Trophoblast cell (in vitro differentiated cells and primary cell): Measurements from ENCODE around the gene MED25.

ENCODE experiments used
- DNase-seq, 2 donors: peaks; one replicate each; pipeline ENCODE4 v3.0.0-alpha.2; 2016
- H2AFZ ChIP-seq: 2 replicates; pipeline ENCODE4 v1.6.1; 2013; ENCODE audit warnings: low read length, moderate library complexity, mild to moderate bottlenecking; ENCODE audit not compliant: insufficient read depth, poor library complexity
- H2AK5ac ChIP-seq: 2 replicates; pipeline ENCODE4 v1.6.1; 2013; ENCODE audit warnings: mild to moderate bottlenecking, low read length
- H2BK120ac ChIP-seq: 2 replicates; pipeline ENCODE4 v1.6.1; 2013; ENCODE audit warnings: low read length, mild to moderate bottlenecking, moderate library complexity; ENCODE audit not compliant: insufficient read depth, poor library complexity
- H2BK12ac ChIP-seq: 2 replicates; pipeline ENCODE4 v1.6.1; 2013; ENCODE audit warnings: mild to moderate bottlenecking, low read length, moderate library complexity
- H2BK5ac ChIP-seq: 2 replicates; pipeline ENCODE4 v1.6.1; 2013; ENCODE audit warnings: low read length, low read depth, moderate library complexity, mild to moderate bottlenecking; ENCODE audit not compliant: poor library complexity
- H3K14ac ChIP-seq: 2 replicates; pipeline ENCODE4 v1.6.1; 2013; ENCODE audit warnings: mild to moderate bottlenecking, low read length
- H3K18ac ChIP-seq: 2 replicates; pipeline ENCODE4 v1.6.1; 2013; ENCODE audit warnings: mild to moderate bottlenecking, low read length
- H3K23ac ChIP-seq: 2 replicates; pipeline ENCODE4 v1.6.1; 2013; ENCODE audit warnings: low read length
- H3K27ac ChIP-seq: 2 replicates; pipeline ENCODE4 v1.5.1; 2013; ENCODE audit warnings: low read depth, mild to moderate bottlenecking, inconsistent platforms, low read length, moderate library complexity
- H3K27me3 ChIP-seq: 2 replicates; pipeline ENCODE4 v1.6.1; 2013; ENCODE audit warnings: inconsistent platforms, mild to moderate bottlenecking, low read length, moderate library complexity; ENCODE audit not compliant: insufficient read depth
- H3K36me3 ChIP-seq, 2 experiments: 1 replicate in 1 of 2; 2 replicates in 1 of 2; pipeline ENCODE4 v1.6.1; 2013; ENCODE audit warnings: low read length in 2 of 2, mild to moderate bottlenecking in 2 of 2, moderate library complexity in 1 of 2; ENCODE audit not compliant: insufficient read depth in 2 of 2, control insufficient read depth in 1 of 2
- H3K4ac ChIP-seq: 2 replicates; pipeline ENCODE4 v1.6.1; 2013; ENCODE audit warnings: low read depth, mild to moderate bottlenecking, low read length, moderate library complexity
- H3K4me1 ChIP-seq, 2 experiments: 1 replicate in 1 of 2; 2 replicates in 1 of 2; pipeline ENCODE4 v1.6.1; 2013; ENCODE audit warnings: low read length in 2 of 2, mild to moderate bottlenecking in 2 of 2, moderate library complexity in 1 of 2; ENCODE audit not compliant: insufficient read depth in 2 of 2, control insufficient read depth in 1 of 2
- H3K4me2 ChIP-seq: 2 replicates; pipeline ENCODE4 v1.6.1; 2013; ENCODE audit warnings: inconsistent platforms, mild to moderate bottlenecking, low read length, moderate library complexity
- H3K4me3 ChIP-seq: 2 replicates; pipeline ENCODE4 v1.5.1; 2013; ENCODE audit warnings: mild to moderate bottlenecking, low read depth, low read length, inconsistent platforms
- H3K79me1 ChIP-seq: one replicate; pipeline ENCODE4 v1.6.1; 2013; ENCODE audit warnings: low read length
- H3K79me2 ChIP-seq: 2 replicates; pipeline ENCODE4 v1.6.1; 2013; ENCODE audit warnings: low read length, mild to moderate bottlenecking; ENCODE audit not compliant: control insufficient read depth, insufficient read depth, poor library complexity
- H3K9ac ChIP-seq: 2 replicates; pipeline ENCODE4 v1.6.1; 2013; ENCODE audit warnings: mild to moderate bottlenecking, low read length
- H3K9me3 ChIP-seq: 2 replicates; pipeline ENCODE4 v1.6.1; 2013; ENCODE audit warnings: low read depth, mild to moderate bottlenecking, control low read depth, inconsistent platforms, low read length; ENCODE audit not compliant: insufficient read depth
- H4K12ac ChIP-seq: 2 replicates; pipeline ENCODE4 v1.6.1; 2013; ENCODE audit warnings: low read depth, mild to moderate bottlenecking, low read length, moderate library complexity
- H4K8ac ChIP-seq: 2 replicates; pipeline ENCODE4 v1.6.1; 2013; ENCODE audit warnings: low read depth, mild to moderate bottlenecking, low read length, moderate library complexity
- H4K91ac ChIP-seq: one replicate; pipeline ENCODE4 v1.6.1; 2013; ENCODE audit warnings: low read depth, mild to moderate bottlenecking, low read length, moderate library complexity
- WGBS: extraction: QIAGEN DNeasy Blood & Tissue Kit; methylation state at CpG from one replicate; pipeline ENCODE4 v1.1.7; 2013; ENCODE audit warnings: missing lambda C conversion rate; ENCODE audit not compliant: insufficient read length, insufficient coverage; ENCODE audit errors: extremely low coverage; 5-methylcytosine and 5-hydroxymethylcytosine counted together

Gene MED25

DNA sequence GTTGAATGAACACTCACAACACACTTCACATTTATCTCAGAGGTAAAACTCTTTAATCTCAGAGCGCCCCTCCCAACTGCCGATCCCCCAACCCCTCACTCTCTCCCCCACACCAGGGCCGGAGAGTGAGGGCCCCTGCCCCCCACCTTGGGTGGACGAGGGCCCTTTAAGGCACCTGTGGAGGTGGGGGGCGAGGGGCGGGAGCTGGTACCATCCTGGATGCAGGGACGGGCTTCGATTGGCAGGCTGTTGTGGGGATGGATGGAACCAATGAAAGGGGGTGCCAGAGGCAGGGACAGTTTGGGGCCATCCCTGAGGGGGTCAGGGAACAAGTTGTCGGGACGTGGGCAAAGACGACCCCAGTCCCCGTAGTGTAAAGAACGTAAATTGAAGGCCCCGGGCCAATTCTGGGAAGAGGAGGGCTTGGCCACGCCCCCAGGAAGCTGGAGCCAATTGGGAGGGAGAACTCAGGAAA, 51.0 kb downstream of the MED25 start:
- H3K9me3 ChIP-seq: no peaks in the 10 kb centered on the region
- no peak overlapping the region for H3K23ac ChIP-seq
- peak overlapping the region; percentile 25 for H3K4me3 ChIP-seq
- H2BK12ac ChIP-seq: no peak overlapping the region
- no peaks in the 10 kb centered on the region for H3K27me3 ChIP-seq
- peaks cover 18% of the 10 kb centered on the region for H3K79me1 ChIP-seq
- peak overlapping the region; percentile 77 for H2AK5ac ChIP-seq
- peak overlapping the region; percentile 29 for H3K4ac ChIP-seq
- no peak overlapping the region for H3K9ac ChIP-seq
- peaks cover 7% of the 10 kb centered on the region for H3K79me2 ChIP-seq
- peak overlapping the region; percentile 47 for H3K14ac ChIP-seq
- DNase-seq: no peak
- H3K27ac ChIP-seq: no peak overlapping the region
- peak overlapping the region; percentile 65 for H2BK120ac ChIP-seq
- H4K8ac ChIP-seq: peak overlapping the region; percentile 92
- peaks cover 15 to 23% of the 10 kb centered on the region in 2 experiments for H3K4me1 ChIP-seq
- peak overlapping the region; percentile 84 for H4K91ac ChIP-seq
- peak overlapping the region; percentile 73 for H3K4me2 ChIP-seq
- WGBS: no CpG with 5 or more reads among the region's 15 CpGs
- peak overlapping the region; percentile 68 for H4K12ac ChIP-seq
- H2BK5ac ChIP-seq: peak overlapping the region; percentile 13
- H2AFZ ChIP-seq: peak overlapping the region; percentile 62
- peak overlapping the region; percentile 49 for H3K18ac ChIP-seq
- H3K36me3 ChIP-seq: peaks cover 35 to 36% of the 10 kb centered on the region in 2 experiments

DNA sequence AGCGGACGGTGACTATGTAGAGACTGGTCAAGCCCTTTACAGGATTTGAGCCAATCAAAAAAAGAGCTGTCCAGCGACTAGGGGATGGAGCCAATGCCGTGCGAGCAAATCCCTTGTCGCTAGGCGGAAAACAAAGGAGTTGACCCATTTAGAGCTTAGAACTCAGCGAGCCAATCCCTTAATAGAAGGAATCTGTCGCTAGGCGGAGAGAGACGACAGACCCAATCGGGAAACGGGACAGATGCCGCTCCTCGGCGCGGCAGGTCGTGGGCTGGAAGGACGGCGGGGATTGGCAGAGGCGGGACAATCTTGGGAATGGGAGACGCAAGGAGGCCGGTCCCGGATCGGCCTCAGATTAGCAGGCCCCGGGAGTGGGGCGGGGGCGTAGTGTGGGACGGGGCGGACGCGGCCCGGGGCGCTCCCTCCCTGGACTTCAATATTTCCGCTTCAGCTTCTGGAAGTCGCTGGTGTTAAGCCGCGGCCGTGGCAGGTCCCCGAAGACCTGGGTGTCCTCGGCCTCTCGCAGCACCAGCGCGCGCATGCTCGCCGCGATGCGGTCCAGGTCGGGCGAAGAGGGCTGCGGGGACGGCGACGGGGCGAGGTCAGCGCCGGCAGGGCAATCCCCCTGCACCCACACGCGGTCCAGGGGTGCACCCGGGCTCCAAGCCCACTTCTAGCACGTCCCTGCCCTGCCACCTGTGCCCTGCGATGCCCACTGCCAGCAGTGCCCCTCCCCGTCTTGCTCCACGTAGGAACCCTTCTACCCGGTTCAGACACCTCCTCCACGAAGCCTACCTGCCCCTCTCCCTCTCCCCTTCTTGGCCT, 51.6 kb downstream of the MED25 start:
- peak overlapping the region; percentile 86 for H4K91ac ChIP-seq
- peak overlapping the region; percentile 77 for H2AK5ac ChIP-seq
- peak overlapping the region; percentile 3 for H2BK12ac ChIP-seq
- no CpG with 5 or more reads among the region's 67 CpGs for WGBS
- peaks cover 18% of the 10 kb centered on the region for H3K79me1 ChIP-seq
- H3K4me3 ChIP-seq: peak overlapping the region; percentile 76
- peak overlapping the region; percentile 39 for H2BK5ac ChIP-seq
- H2BK120ac ChIP-seq: peak overlapping the region; percentile 22
- peaks cover 15 to 23% of the 10 kb centered on the region in 2 experiments for H3K4me1 ChIP-seq
- H3K27me3 ChIP-seq: no peaks in the 10 kb centered on the region
- H3K18ac ChIP-seq: peak overlapping the region; percentile 70
- peak overlapping the region; percentile 80 for H4K8ac ChIP-seq
- H3K36me3 ChIP-seq: peaks cover 36% of the 10 kb centered on the region in 2 experiments
- H2AFZ ChIP-seq: peak overlapping the region; percentile 34
- DNase-seq: peak; percentile 99 to 100
- peak overlapping the region; percentile 93 for H4K12ac ChIP-seq
- peak overlapping the region; percentile 65 for H3K9ac ChIP-seq
- no peak overlapping the region for H3K23ac ChIP-seq
- H3K4me2 ChIP-seq: peak overlapping the region; percentile 74
- peak overlapping the region; percentile 89 for H3K27ac ChIP-seq
- peak overlapping the region; percentile 72 for H3K4ac ChIP-seq
- H3K9me3 ChIP-seq: no peaks in the 10 kb centered on the region
- H3K79me2 ChIP-seq: peaks cover 7% of the 10 kb centered on the region
- H3K14ac ChIP-seq: peak overlapping the region; percentile 89

DNA sequence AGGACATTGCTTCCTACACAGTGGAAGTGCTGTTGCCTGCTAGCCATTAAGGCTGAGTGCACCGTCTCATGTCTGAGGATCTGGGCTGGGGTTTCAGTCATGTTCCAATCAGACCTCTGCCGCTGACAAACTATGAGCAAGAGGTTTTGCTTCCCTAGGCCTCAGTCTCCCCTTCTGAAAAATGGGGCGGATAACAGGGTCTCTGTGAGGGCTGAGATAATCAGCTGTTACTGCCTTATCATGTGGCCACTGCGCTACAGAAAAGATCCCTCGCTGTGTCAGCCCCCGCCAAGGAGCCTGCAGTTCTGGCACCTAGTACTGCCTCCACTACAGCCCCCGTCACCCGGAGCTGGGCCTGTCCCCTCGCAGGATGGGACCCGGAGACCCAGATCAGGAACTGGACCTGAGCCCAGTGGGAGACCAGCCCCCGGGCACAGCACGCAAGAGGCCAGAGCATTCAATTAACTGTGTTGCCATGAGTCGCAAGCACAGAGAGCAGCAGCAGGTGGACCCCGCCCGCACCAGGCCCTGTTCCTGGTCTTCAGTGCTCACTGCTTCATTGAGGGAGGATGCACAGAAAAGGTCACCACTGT, 52.3 kb downstream of the MED25 start:
- DNase-seq: no peak
- no peak overlapping the region for H3K23ac ChIP-seq

DNA sequence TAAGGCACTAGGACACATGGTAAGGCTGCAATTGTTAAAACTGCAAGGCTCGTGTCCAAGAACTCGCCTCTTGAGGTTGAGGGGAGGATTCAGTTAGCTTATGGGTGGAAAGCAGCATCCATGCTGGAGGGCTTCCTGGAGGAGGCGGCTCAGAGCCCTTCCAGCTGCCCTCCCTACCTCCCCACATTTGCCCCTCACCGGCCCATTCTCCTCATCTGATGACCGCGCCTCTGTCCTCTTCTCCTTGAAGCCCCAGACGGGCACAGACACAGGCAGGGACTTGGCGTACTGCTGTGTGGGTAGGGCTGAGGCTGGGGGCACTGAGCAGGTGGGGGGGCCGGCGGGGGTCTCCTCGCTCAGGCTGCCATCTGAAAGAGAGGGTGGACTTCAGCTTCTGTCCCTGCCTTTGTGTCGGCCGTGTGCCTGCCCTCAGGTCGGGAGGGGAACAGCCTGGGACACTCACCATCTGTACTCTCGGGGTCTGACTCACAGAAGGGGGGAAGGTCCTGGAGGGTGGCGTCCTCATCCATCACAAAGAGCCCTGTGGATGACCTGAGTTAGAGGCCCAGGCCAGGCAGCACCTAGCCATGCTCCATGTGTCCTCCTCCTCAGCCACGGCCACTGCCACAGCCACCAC, 53.4 kb downstream of the MED25 start:
- no peak overlapping the region for H3K18ac ChIP-seq
- H3K4me1 ChIP-seq: peaks cover 18 to 20% of the 10 kb centered on the region in 2 experiments
- no peak overlapping the region for H4K12ac ChIP-seq
- H3K36me3 ChIP-seq: peaks cover 32% of the 10 kb centered on the region in 2 experiments
- H2BK12ac ChIP-seq: no peak overlapping the region
- H3K27ac ChIP-seq: no peak overlapping the region
- no peaks in the 10 kb centered on the region for H3K27me3 ChIP-seq
- H2AFZ ChIP-seq: no peak overlapping the region
- H3K23ac ChIP-seq: no peak overlapping the region
- H3K4me3 ChIP-seq: peak overlapping the region; percentile 11
- peaks cover 29% of the 10 kb centered on the region for H3K79me1 ChIP-seq
- no peak overlapping the region for H3K4me2 ChIP-seq
- H3K79me2 ChIP-seq: peaks cover 19% of the 10 kb centered on the region
- DNase-seq: no peak
- no peak overlapping the region for H2BK120ac ChIP-seq
- no peak overlapping the region for H4K91ac ChIP-seq
- no peak overlapping the region for H3K9ac ChIP-seq
- no peak overlapping the region for H4K8ac ChIP-seq
- H3K14ac ChIP-seq: no peak overlapping the region
- H2BK5ac ChIP-seq: no peak overlapping the region
- no peak overlapping the region for H3K4ac ChIP-seq
- H2AK5ac ChIP-seq: no peak overlapping the region
- WGBS: no CpG with 5 or more reads among the region's 17 CpGs
- H3K9me3 ChIP-seq: no peaks in the 10 kb centered on the region

More for the DNA sequence above, 52.3 kb downstream of the MED25 start:
- H3K14ac ChIP-seq: peak overlapping the region; percentile 89
- peak overlapping the region; percentile 93 for H4K12ac ChIP-seq
- H2AFZ ChIP-seq: peak overlapping the region; percentile 34
- peak overlapping the region; percentile 80 for H4K8ac ChIP-seq
- H3K27me3 ChIP-seq: no peaks in the 10 kb centered on the region
- H3K36me3 ChIP-seq: peaks cover 32% of the 10 kb centered on the region in 2 experiments
- peak overlapping the region; percentile 22 for H2BK120ac ChIP-seq
- peak overlapping the region; percentile 39 for H2BK5ac ChIP-seq
- H3K79me1 ChIP-seq: peaks cover 19% of the 10 kb centered on the region
- H4K91ac ChIP-seq: peak overlapping the region; percentile 86
- H3K18ac ChIP-seq: peak overlapping the region; percentile 70
- peaks cover 9% of the 10 kb centered on the region for H3K79me2 ChIP-seq
- H3K27ac ChIP-seq: peak overlapping the region; percentile 89
- H3K4ac ChIP-seq: peak overlapping the region; percentile 72
- H3K9ac ChIP-seq: peak overlapping the region; percentile 11
- peaks cover 18 to 25% of the 10 kb centered on the region in 2 experiments for H3K4me1 ChIP-seq
- WGBS: no CpG with 5 or more reads among the region's 15 CpGs
- H3K9me3 ChIP-seq: no peaks in the 10 kb centered on the region
- peak overlapping the region; percentile 76 for H3K4me3 ChIP-seq
- peak overlapping the region; percentile 21 for H2BK12ac ChIP-seq
- peak overlapping the region; percentile 74 for H3K4me2 ChIP-seq
- H2AK5ac ChIP-seq: peak overlapping the region; percentile 77
